SK-N-SH (cell line): ENCODE results near the gene MMP19.

ENCODE experiments used
- CTCF ChIP-seq: fragments of 200-600 bp; sonication (generic); IDR thresholded peaks from 2 replicates; pipeline ENCODE4 v1.6.1; 2017; ENCODE audit warnings: antibody characterized with exemption, mild to moderate bottlenecking, moderate library complexity
- REST ChIP-seq: IDR thresholded peaks from 2 replicates; pipeline ENCODE4 v1.6.1; 2012; ENCODE audit warnings: mild to moderate bottlenecking, low read depth, low read length, moderate library complexity

DNA sequence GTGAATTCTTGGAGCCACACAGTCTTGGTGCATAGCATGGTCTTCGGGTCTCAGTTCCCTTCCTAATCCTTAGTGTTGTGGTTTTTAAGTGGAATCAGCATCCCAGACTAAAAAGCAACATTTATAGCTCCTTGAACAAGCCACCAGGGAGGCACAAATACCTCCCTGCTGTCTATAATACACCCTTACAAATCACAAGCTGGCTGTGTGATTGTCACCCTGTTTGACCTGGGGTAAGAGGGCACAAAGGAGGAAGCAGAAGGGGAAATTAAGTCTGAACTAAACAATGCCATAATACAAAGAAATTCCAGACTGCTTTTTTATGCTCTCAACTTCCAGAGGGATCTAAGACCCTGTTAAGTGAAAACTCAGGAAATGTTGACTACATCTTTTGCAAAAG, 7.7 kb upstream of the MMP19 start:
- TF ChIP-seq CTCF (no peak), REST (no peak)
